CD4-positive, CD25-positive, alpha-beta regulatory T cell (primary cell): ENCODE results near the gene HS3ST4. TPM values are rescaled to one million over a fixed set of nuclear protein-coding genes. Genes with fewer than 3 reads are reported as not detected.

Source experiments
- ATAC-seq, 2 donors: fragments of 150-1000 bp; cut with Tn5 transposase; one replicate each; pipeline ENCODE4 v1.10.0; 2021; ENCODE audit warnings: low read depth in 2 of 2, moderate number of reproducible peaks in 2 of 2, moderate library complexity in 1 of 2
- DNase-seq, 3 donors: peaks; one replicate each; pipeline versions ENCODE4 v3.0.0 to v3.0.0-alpha.2; 2012 to 2022; ENCODE audit warnings: mixed read lengths in 1 of 3
- H3K27ac ChIP-seq: one replicate; pipeline ENCODE4 v1.7.0; 2013; ENCODE audit warnings: mild to moderate bottlenecking, low read length; ENCODE audit not compliant: insufficient read depth, poor library complexity, severe bottlenecking
- H3K27me3 ChIP-seq: one replicate; pipeline ENCODE4 v1.7.0; 2013; ENCODE audit warnings: low read length; ENCODE audit not compliant: control insufficient read depth, insufficient read depth
- H3K36me3 ChIP-seq: one replicate; pipeline ENCODE4 v1.7.0; 2013; ENCODE audit warnings: mild to moderate bottlenecking, low read length, moderate library complexity; ENCODE audit not compliant: control insufficient read depth, insufficient read depth
- H3K4me1 ChIP-seq: 2 replicates; pipeline ENCODE4 v1.7.0; 2013; ENCODE audit warnings: mild to moderate bottlenecking, low read length; ENCODE audit not compliant: insufficient read depth, control insufficient read depth, poor library complexity, severe bottlenecking
- H3K4me3 ChIP-seq: one replicate; pipeline ENCODE4 v1.7.0; 2013; ENCODE audit warnings: low read depth, mild to moderate bottlenecking, low read length, moderate library complexity
- H3K9me3 ChIP-seq, 2 experiments: 1 replicate in 1 of 2; 2 replicates in 1 of 2; pipeline ENCODE4 v1.7.0; 2013; ENCODE audit warnings: low read length in 2 of 2, mild to moderate bottlenecking in 1 of 2, moderate library complexity in 1 of 2; ENCODE audit not compliant: control insufficient read depth in 2 of 2
- H3K27ac Mint-ChIP-seq, 3 donors: one replicate each; pipeline ENCODE4 v1.8.0; 2020 to 2022; ENCODE audit warnings: mild to moderate bottlenecking in 3 of 3, mixed read lengths in 3 of 3, moderate library complexity in 2 of 3
- H3K27me3 Mint-ChIP-seq: one replicate; pipeline ENCODE4 v1.8.0; 2022; ENCODE audit warnings: mild to moderate bottlenecking, mixed read lengths
- H3K36me3 Mint-ChIP-seq: one replicate; pipeline ENCODE4 v1.8.0; 2020; ENCODE audit warnings: mixed read lengths
- H3K4me1 Mint-ChIP-seq, 4 donors: one replicate each; pipeline ENCODE4 v1.8.0; 2020 to 2022; ENCODE audit warnings: mixed read lengths in 4 of 4, mild to moderate bottlenecking in 1 of 4
- H3K4me3 Mint-ChIP-seq, 4 donors: one replicate each; pipeline ENCODE4 v1.8.0; 2020 to 2022; ENCODE audit warnings: mild to moderate bottlenecking in 4 of 4, mixed read lengths in 4 of 4, moderate library complexity in 3 of 4
- H3K9me3 Mint-ChIP-seq, 7 donors: one replicate each; pipeline ENCODE4 v1.8.0; 2020 to 2022; ENCODE audit warnings: mixed read lengths in 7 of 7, mild to moderate bottlenecking in 3 of 7, moderate library complexity in 2 of 7
- polyA plus RNA-seq, 4 donors: library from polyadenylated mRNA; unstranded; fragments of 300-500 nt; fragmentation: Illumina TruSeq; gene quantifications; one replicate each; pipeline ENCODE4 v1.2.3, GENCODE V29; 2021
- total RNA-seq: library from RNA; stranded (reverse); gene quantifications from one replicate; pipeline ENCODE4 v1.2.3, GENCODE V29; 2022

The HS3ST4 gene
- total and polyA plus RNA-seq, 5 donors from 2014 or later, result not detected

- peak overlapping the region; percentile 39 for H3K4me3 ChIP-seq
- H3K4me1 Mint-ChIP-seq, result peaks cover 6 to 31% (median 18%) of the 10 kb centered on the region in 4 donors
Measured at GRCh38 chr16:25966172-25967097, 274.7 kb downstream of the HS3ST4 start.

GRCh38 chr16:25977121-25977520 lies 285.4 kb downstream of the HS3ST4 start:
- no peaks in the 10 kb centered on the region for H3K4me1 Mint-ChIP-seq
- Histone ChIP-seq H3K4me3 (no peak overlapping the region), H3K4me1 (no peaks in the 10 kb centered on the region), H3K27me3 (peaks cover 5% of the 10 kb centered on the region), H3K36me3 (no peaks in the 10 kb centered on the region), H3K9me3 (no peaks in the 10 kb centered on the region), H3K27ac (no peak overlapping the region)
- H3K36me3 Mint-ChIP-seq, result no peaks in the 10 kb centered on the region
- H3K27me3 Mint-ChIP-seq, result peaks cover 9% of the 10 kb centered on the region
- ATAC-seq, result no peak
- no peak for DNase-seq
- H3K9me3 Mint-ChIP-seq, result peaks cover 0 to 5% (median 2%) of the 10 kb centered on the region in 7 donors
- no peak overlapping the region for H3K27ac Mint-ChIP-seq
- no peak overlapping the region for H3K4me3 Mint-ChIP-seq

More at GRCh38 chr16:25966172-25967097, 274.7 kb downstream of the HS3ST4 start:
- H3K27ac Mint-ChIP-seq, result peak overlapping the region; percentile 71 to 96 (median 89)
- Histone ChIP-seq H3K36me3 (no peaks in the 10 kb centered on the region), H3K27ac (peak overlapping the region; percentile 56), H3K9me3 (no peaks in the 10 kb centered on the region), H3K4me1 (peaks cover 13% of the 10 kb centered on the region), H3K27me3 (no peaks in the 10 kb centered on the region)
- H3K9me3 Mint-ChIP-seq, result no peaks in the 10 kb centered on the region
- DNase-seq (peak in 1 of 3 donors; percentile 81), ATAC-seq (peak; percentile 57 to 64)
- H3K27me3 Mint-ChIP-seq, result no peaks in the 10 kb centered on the region
- no peaks in the 10 kb centered on the region for H3K36me3 Mint-ChIP-seq
- H3K4me3 Mint-ChIP-seq, result peak overlapping the region; percentile 6 to 56 (median 42)

- no peaks in the 10 kb centered on the region for H3K9me3 ChIP-seq
- no peaks in the 10 kb centered on the region for H3K4me1 ChIP-seq
- Mint-ChIP-seq H3K4me1 (no peaks in the 10 kb centered on the region), H3K4me3 (no peak overlapping the region), H3K36me3 (no peaks in the 10 kb centered on the region), H3K9me3 (peaks cover 0 to 7% (median 2%) of the 10 kb centered on the region in 7 donors), H3K27ac (no peak overlapping the region), H3K27me3 (peaks cover 9% of the 10 kb centered on the region)
- H3K4me3 ChIP-seq, result no peak overlapping the region
- peaks cover 5% of the 10 kb centered on the region for H3K27me3 ChIP-seq
- H3K27ac ChIP-seq, result no peak overlapping the region
- DNase-seq (no peak), ATAC-seq (no peak)
- no peaks in the 10 kb centered on the region for H3K36me3 ChIP-seq
Measured at GRCh38 chr16:25978218-25978617, 286.5 kb downstream of the HS3ST4 start.

- no peaks in the 10 kb centered on the region for H3K4me1 ChIP-seq
- DNase-seq (no peak), ATAC-seq (no peak)
- no peaks in the 10 kb centered on the region for H3K9me3 ChIP-seq
- Mint-ChIP-seq H3K4me3 (no peak overlapping the region), H3K27ac (no peak overlapping the region), H3K36me3 (no peaks in the 10 kb centered on the region), H3K9me3 (peaks cover 0 to 2% (median 0%) of the 10 kb centered on the region in 7 donors), H3K27me3 (peaks cover 6% of the 10 kb centered on the region), H3K4me1 (no peaks in the 10 kb centered on the region)
- no peak overlapping the region for H3K4me3 ChIP-seq
- no peaks in the 10 kb centered on the region for H3K36me3 ChIP-seq
- no peak overlapping the region for H3K27ac ChIP-seq
- H3K27me3 ChIP-seq, result no peaks in the 10 kb centered on the region
Measured at GRCh38 chr16:25988084-25988483, 296.3 kb downstream of the HS3ST4 start.

DNA sequence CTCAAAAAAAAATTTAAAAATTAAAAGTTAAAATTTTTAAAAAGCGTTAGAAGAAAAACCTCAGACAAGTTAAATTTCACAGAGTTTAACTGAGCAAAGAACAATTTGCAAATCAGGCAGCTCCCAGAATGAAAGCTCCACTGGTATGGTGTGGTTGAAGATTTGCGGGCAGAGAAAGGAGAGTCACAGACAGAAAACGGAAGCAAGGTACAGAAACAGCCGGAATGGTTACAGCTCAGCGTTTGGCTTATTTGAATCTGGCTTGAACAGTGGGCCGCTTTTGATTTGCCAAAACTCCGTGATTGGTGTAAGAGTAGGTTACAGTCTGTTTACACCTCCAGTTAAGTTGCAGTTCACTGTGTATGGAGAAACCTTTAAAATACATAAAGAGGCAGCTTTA lies 297.1 kb downstream of the HS3ST4 start:
- Mint-ChIP-seq H3K9me3 (peaks cover 0 to 2% (median 0%) of the 10 kb centered on the region in 7 donors), H3K27me3 (peaks cover 6% of the 10 kb centered on the region), H3K27ac (no peak overlapping the region), H3K36me3 (no peaks in the 10 kb centered on the region), H3K4me1 (no peaks in the 10 kb centered on the region), H3K4me3 (no peak overlapping the region)
- no peak overlapping the region for H3K27ac ChIP-seq
- no peaks in the 10 kb centered on the region for H3K36me3 ChIP-seq
- ATAC-seq, result no peak
- H3K4me3 ChIP-seq, result no peak overlapping the region
- H3K27me3 ChIP-seq, result no peaks in the 10 kb centered on the region
- no peaks in the 10 kb centered on the region for H3K4me1 ChIP-seq
- no peaks in the 10 kb centered on the region for H3K9me3 ChIP-seq
- DNase-seq, result no peak

- H3K4me1 ChIP-seq, result no peaks in the 10 kb centered on the region
- no peak overlapping the region for H3K4me3 ChIP-seq
- H3K27ac ChIP-seq, result no peak overlapping the region
- no peaks in the 10 kb centered on the region for H3K9me3 ChIP-seq
- Mint-ChIP-seq H3K4me1 (no peaks in the 10 kb centered on the region), H3K27me3 (peaks cover 30% of the 10 kb centered on the region), H3K9me3 (peaks cover 0 to 4% (median 2%) of the 10 kb centered on the region in 7 donors), H3K27ac (no peak overlapping the region), H3K4me3 (no peak overlapping the region), H3K36me3 (no peaks in the 10 kb centered on the region)
- ATAC-seq (no peak), DNase-seq (peak in 1 of 3 donors; percentile 6)
- no peaks in the 10 kb centered on the region for H3K36me3 ChIP-seq
- peaks cover 3% of the 10 kb centered on the region for H3K27me3 ChIP-seq
Measured at GRCh38 chr16:25996052-25996451, 304.3 kb downstream of the HS3ST4 start.

DNA sequence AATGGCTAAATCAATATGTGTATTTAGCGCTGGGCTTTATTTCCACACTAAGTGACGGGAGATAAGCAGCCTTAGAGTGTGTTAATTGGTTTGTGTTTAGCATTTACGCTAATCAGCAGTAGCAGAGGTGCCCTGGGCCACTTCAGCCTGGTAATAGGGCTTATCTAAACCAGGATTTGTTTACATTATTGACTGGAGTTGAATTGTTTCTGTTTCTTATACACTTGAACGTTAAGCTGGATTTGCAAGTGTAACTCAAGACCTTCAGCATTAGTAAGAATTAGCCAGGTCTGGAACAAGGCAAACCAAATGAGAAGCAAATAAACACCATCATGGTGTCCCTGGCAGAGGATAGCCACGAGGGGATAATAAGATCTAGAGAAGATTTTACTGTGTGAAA lies 313.6 kb downstream of the HS3ST4 start:
- Mint-ChIP-seq H3K4me3 (no peak overlapping the region), H3K4me1 (no peaks in the 10 kb centered on the region), H3K9me3 (peaks cover 1 to 24% (median 10%) of the 10 kb centered on the region in 7 donors), H3K27ac (no peak overlapping the region), H3K36me3 (no peaks in the 10 kb centered on the region), H3K27me3 (peaks cover 18% of the 10 kb centered on the region)
- peaks cover 8% of the 10 kb centered on the region for H3K27me3 ChIP-seq
- ATAC-seq, result no peak
- DNase-seq, result no peak
- no peaks in the 10 kb centered on the region for H3K36me3 ChIP-seq
- no peak overlapping the region for H3K27ac ChIP-seq
- no peak overlapping the region for H3K4me3 ChIP-seq
- peaks cover 3 to 5% of the 10 kb centered on the region in 2 experiments for H3K9me3 ChIP-seq
- no peaks in the 10 kb centered on the region for H3K4me1 ChIP-seq
